ENCODE data around the gene TIMELESS. TPM values are rescaled to one million over a fixed set of nuclear protein-coding genes. Genes with fewer than 3 reads are reported as not detected.

Gene TIMELESS
- total RNA-seq, 1 experiment from 2014 or later: 47.0 TPM

DNA sequence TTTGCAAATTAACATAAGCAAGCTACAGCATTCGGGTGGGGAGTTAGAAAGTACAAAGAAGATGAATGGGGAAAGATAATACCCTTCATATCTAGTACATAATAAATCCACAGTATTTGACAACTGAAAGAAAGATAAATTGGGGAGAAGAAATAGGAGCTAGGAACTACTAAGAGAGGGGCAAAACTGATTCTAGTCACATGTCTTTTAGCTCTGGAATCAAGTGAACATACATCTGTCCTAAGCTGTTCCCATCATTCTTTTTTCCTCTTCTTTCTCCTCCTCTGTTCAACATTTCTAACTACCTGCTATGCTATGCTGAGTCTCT, 71.3 kb downstream of the TIMELESS start:
- CTCF ChIA-PET: interaction anchor here (2.4 kb wide), 1 partner anchor 87 kb away, joined by 10 read pairs; no protein-coding TSS in a partner anchor

More for the DNA sequence above, 71.3 kb downstream of the TIMELESS start:
- Histone ChIP-seq H3K36me3 (ENCODE audit: control insufficient read depth in 1 of 2, insufficient read depth in 2 of 2, low read length in 2 of 2) (no peaks in the 10 kb centered on the region), H3K27me3 (ENCODE audit: insufficient read depth, low read length) (no peaks in the 10 kb centered on the region), H4K20me1 (ENCODE audit: insufficient read depth) (no peaks in the 10 kb centered on the region), H3K27ac (ENCODE audit: low read depth, low read length) (no peak overlapping the region), H2AFZ (ENCODE audit: low read depth, low read length, poor library complexity, severe bottlenecking) (no peak overlapping the region), H3K9me2 (ENCODE audit: insufficient read depth) (no peaks in the 10 kb centered on the region), H3K79me2 (ENCODE audit: insufficient read depth, low read length) (no peaks in the 10 kb centered on the region), H3K4me1 (ENCODE audit: control insufficient read depth in 1 of 2, insufficient read depth in 2 of 2, low read length in 2 of 2) (peaks cover 0 to 7% of the 10 kb centered on the region in 2 experiments; a peak in 1 of 4 replicates), H3K9me3 (ENCODE audit: control insufficient read depth in 1 of 2, insufficient read depth in 1 of 2, low read depth in 1 of 2, low read length in 2 of 2) (no peaks in the 10 kb centered on the region), H3K9ac (ENCODE audit: low read length) (no peak overlapping the region), H3K4me2 (ENCODE audit: low read length) (no peak overlapping the region), H3K4me3 (replicated peaks in 1 of 2; ENCODE audit: low read depth in 1 of 2, low read length in 2 of 2) (no peak overlapping the region)
- intact Hi-C loops (cut with micrococcal nuclease): loop anchor here (1.0 kb wide), 1 partner anchor 86 kb away; no protein-coding TSS in a partner anchor
- POLR2A ChIA-PET: interaction anchor here (1.3 to 1.6 kb wide), 2 partner anchors 8 to 17 kb away, joined by 3 to 5 read pairs; no protein-coding TSS in a partner anchor
- no TSS peak for BruUV-seq (replicated peaks)
- DNase-seq (ENCODE audit: low read depth, low spot score): no peak
- TF ChIP-seq, protein P1, sequence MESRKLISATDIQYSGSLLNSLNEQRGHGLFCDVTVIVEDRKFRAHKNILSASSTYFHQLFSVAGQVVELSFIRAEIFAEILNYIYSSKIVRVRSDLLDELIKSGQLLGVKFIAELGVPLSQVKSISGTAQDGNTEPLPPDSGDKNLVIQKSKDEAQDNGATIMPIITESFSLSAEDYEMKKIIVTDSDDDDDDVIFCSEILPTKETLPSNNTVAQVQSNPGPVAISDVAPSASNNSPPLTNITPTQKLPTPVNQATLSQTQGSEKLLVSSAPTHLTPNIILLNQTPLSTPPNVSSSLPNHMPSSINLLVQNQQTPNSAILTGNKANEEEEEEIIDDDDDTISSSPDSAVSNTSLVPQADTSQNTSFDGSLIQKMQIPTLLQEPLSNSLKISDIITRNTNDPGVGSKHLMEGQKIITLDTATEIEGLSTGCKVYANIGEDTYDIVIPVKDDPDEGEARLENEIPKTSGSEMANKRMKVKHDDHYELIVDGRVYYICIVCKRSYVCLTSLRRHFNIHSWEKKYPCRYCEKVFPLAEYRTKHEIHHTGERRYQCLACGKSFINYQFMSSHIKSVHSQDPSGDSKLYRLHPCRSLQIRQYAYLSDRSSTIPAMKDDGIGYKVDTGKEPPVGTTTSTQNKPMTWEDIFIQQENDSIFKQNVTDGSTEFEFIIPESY (IDR thresholded peaks at IDR 0.05; ENCODE audit: extremely low read depth, insufficient replicate concordance, low read length): no peak
- TF ChIP-seq CEBPB (IDR thresholded peaks at IDR 0.05; ENCODE audit: low read depth) (no peak), EZH2 (IDR thresholded peaks at IDR 0.05) (no peak), ZFX (IDR thresholded peaks at IDR 0.05) (no peak), EGR1 (IDR thresholded peaks at IDR 0.05; ENCODE audit: low read depth) (no peak), POLR2AphosphoS5 (IDR thresholded peaks at IDR 0.05; ENCODE audit: low read depth, low read length) (no peak), EZH2phosphoT487 (IDR thresholded peaks at IDR 0.05; ENCODE audit: borderline replicate concordance) (no peak), SRF (IDR thresholded peaks at IDR 0.05; ENCODE audit: low read depth) (no peak), SIN3A (IDR thresholded peaks at IDR 0.05; ENCODE audit: low read depth) (no peak)
- TF ChIP-seq, protein P2, sequence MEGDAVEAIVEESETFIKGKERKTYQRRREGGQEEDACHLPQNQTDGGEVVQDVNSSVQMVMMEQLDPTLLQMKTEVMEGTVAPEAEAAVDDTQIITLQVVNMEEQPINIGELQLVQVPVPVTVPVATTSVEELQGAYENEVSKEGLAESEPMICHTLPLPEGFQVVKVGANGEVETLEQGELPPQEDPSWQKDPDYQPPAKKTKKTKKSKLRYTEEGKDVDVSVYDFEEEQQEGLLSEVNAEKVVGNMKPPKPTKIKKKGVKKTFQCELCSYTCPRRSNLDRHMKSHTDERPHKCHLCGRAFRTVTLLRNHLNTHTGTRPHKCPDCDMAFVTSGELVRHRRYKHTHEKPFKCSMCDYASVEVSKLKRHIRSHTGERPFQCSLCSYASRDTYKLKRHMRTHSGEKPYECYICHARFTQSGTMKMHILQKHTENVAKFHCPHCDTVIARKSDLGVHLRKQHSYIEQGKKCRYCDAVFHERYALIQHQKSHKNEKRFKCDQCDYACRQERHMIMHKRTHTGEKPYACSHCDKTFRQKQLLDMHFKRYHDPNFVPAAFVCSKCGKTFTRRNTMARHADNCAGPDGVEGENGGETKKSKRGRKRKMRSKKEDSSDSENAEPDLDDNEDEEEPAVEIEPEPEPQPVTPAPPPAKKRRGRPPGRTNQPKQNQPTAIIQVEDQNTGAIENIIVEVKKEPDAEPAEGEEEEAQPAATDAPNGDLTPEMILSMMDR (IDR thresholded peaks at IDR 0.05 in 2 of 3, conservative IDR thresholded peaks at IDR 0.05 in 1 of 3; ENCODE audit: borderline replicate concordance in 1 of 3, insufficient read depth in 1 of 3, low read depth in 2 of 3, low read length in 2 of 3): no peak
- TF ChIP-seq, protein P3, sequence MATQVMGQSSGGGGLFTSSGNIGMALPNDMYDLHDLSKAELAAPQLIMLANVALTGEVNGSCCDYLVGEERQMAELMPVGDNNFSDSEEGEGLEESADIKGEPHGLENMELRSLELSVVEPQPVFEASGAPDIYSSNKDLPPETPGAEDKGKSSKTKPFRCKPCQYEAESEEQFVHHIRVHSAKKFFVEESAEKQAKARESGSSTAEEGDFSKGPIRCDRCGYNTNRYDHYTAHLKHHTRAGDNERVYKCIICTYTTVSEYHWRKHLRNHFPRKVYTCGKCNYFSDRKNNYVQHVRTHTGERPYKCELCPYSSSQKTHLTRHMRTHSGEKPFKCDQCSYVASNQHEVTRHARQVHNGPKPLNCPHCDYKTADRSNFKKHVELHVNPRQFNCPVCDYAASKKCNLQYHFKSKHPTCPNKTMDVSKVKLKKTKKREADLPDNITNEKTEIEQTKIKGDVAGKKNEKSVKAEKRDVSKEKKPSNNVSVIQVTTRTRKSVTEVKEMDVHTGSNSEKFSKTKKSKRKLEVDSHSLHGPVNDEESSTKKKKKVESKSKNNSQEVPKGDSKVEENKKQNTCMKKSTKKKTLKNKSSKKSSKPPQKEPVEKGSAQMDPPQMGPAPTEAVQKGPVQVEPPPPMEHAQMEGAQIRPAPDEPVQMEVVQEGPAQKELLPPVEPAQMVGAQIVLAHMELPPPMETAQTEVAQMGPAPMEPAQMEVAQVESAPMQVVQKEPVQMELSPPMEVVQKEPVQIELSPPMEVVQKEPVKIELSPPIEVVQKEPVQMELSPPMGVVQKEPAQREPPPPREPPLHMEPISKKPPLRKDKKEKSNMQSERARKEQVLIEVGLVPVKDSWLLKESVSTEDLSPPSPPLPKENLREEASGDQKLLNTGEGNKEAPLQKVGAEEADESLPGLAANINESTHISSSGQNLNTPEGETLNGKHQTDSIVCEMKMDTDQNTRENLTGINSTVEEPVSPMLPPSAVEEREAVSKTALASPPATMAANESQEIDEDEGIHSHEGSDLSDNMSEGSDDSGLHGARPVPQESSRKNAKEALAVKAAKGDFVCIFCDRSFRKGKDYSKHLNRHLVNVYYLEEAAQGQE (IDR thresholded peaks at IDR 0.05; ENCODE audit: low read depth): no peak
- ATAC-seq: no peak
- RAD21 ChIA-PET (ENCODE audit: low non-redundant PET in 1 of 2, low total read pairs in 2 of 2, uncharacterized antibody in 2 of 2, unreplicated experiment in 2 of 2): no interaction called here

All from HCT116 (cell line).